ENCODE data around the gene TOP3A. TPM values are rescaled to one million over a fixed set of nuclear protein-coding genes. Genes with fewer than 3 reads are reported as not detected.
A peak's percentile ranks its signal among the peaks of the same experiment; 100 is the strongest.

TOP3A gene
- 14.1 TPM for polyA plus RNA-seq (2012; ENCODE audit: insufficient read depth, insufficient read length, low read depth)

- no peaks in the 10 kb centered on the region for H3K4me1 ChIP-seq
Observed at GRCh38 chr17:18314731-18315561, at the start of gene TOP3A, which contains the start of gene SMCR8. TOP3A (minus strand) TSS chr17:18314994; CDS start chr17:18314778, 216 bp downstream. SMCR8 (plus strand) TSS chr17:18315293; CDS start chr17:18315790, 497 bp downstream.

GRCh38 chr17:18364166-18364565 lies 49.4 kb upstream of the TOP3A start:
- TF ChIP-seq CTCF (IDR thresholded peaks at IDR 0.05; ENCODE audit: low read depth, low read length) = no peak
- Histone ChIP-seq H3K27me3 (no peaks in the 10 kb centered on the region), H3K9me3 (no peaks in the 10 kb centered on the region), H3K36me3 (no peaks in the 10 kb centered on the region), H3K4me3 (ENCODE audit: low read depth, low read length) (no peak overlapping the region), H3K4me1 (no peaks in the 10 kb centered on the region)
- no peak for DNase-seq

More at GRCh38 chr17:18314731-18315561, at the start of gene TOP3A, which contains the start of gene SMCR8:
- H3K9me3 ChIP-seq = no peaks in the 10 kb centered on the region
- peaks cover 18% of the 10 kb centered on the region for H3K36me3 ChIP-seq
- H3K4me3 ChIP-seq (ENCODE audit: low read depth, low read length) = peak within 1 kb of the TSS; percentile 93
- peak; percentile 91 for DNase-seq
- H3K27me3 ChIP-seq = no peaks in the 10 kb centered on the region
- no peak for TF ChIP-seq CTCF (IDR thresholded peaks at IDR 0.05; ENCODE audit: low read depth, low read length)

DNA sequence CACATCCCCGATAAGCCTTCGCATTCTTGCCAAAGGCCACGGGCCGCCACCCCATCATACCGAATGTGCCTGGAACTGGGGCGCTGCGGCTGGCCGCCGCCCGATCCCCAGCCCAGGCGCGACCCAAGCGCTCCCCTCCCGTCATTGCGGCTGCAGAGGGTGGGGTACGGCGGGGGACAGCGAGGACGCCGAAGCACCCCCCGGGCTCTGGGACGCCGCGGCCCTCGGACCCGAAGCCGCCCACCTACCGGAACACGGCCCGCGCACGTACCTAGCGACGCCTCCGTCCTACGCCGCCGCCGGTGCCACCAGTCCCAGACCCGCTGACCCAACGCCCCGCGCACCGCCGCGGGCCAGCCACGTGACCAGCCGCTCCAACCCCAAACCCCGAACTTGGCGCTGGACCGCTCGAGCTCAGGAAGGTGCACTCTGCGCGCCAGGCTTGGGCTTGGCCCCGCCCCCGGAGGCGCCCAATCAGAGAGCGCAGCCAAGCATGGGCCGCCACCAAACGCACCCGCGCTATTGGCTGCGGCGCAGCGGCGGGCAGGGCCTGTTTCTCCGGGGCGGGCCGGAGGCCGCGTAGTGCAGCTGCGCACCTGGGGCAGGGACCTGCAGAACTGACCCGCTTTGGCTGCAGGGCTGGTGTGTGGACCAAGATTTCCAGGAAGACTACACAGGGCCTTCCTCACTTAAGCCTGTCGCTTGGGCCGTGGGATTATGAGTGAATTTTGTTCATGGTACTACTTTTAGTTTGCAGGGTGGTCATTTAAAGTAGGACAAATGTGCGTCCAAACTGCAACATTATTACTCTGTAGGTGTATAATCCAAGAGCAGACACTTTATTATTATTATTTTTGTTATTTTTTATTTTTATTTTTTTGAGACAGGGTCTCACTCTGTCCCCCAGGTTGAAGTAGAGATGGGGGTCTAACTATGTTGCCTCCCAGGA lies 48.6 kb upstream of the TOP3A start, which contains the start of gene SHMT1:
SHMT1 (minus strand) TSS at position 450 of the 949 bp plus-strand sequence. CDS start 7,569 bp downstream, outside the sequence.
- H3K36me3 ChIP-seq = no peaks in the 10 kb centered on the region
- H3K4me1 ChIP-seq = no peaks in the 10 kb centered on the region
- DNase-seq = peak; percentile 88
- H3K27me3 ChIP-seq = no peaks in the 10 kb centered on the region
- no peaks in the 10 kb centered on the region for H3K9me3 ChIP-seq
- TF ChIP-seq CTCF (IDR thresholded peaks at IDR 0.05; ENCODE audit: low read depth, low read length) = no peak
- H3K4me3 ChIP-seq (ENCODE audit: low read depth, low read length) = peak within 1 kb of the TSS; percentile 72

DNA sequence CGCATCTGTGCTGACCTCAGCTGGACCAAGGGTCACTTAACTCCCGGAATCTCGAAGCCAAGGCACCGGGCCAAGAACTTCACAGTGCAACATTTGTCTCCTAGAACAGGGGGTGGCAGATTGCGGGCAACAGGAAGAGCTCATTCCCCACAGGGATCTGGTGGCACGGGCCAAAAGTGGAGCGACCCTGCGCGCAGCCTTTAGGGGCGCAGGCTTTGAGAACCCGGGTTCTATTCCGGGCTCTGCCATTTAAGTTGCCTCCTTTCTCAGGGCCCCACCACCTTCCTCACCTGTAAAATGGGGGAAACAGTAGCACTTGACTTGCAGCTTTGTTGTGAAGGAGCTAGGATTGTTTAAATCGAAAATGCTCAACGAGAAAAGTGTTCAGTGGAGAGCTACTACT lies 47.9 kb upstream of the TOP3A start:
- H3K27me3 ChIP-seq = no peaks in the 10 kb centered on the region
- TF ChIP-seq CTCF (IDR thresholded peaks at IDR 0.05; ENCODE audit: low read depth, low read length) = no peak
- no peaks in the 10 kb centered on the region for H3K9me3 ChIP-seq
- H3K4me1 ChIP-seq = no peaks in the 10 kb centered on the region
- H3K36me3 ChIP-seq = no peaks in the 10 kb centered on the region
- DNase-seq = no peak
- peak overlapping the region; percentile 72 for H3K4me3 ChIP-seq (ENCODE audit: low read depth, low read length)

- Histone ChIP-seq H3K36me3 (no peaks in the 10 kb centered on the region), H3K27me3 (no peaks in the 10 kb centered on the region), H3K9me3 (no peaks in the 10 kb centered on the region), H3K4me3 (ENCODE audit: low read depth, low read length) (peak overlapping the region; percentile 72), H3K4me1 (no peaks in the 10 kb centered on the region)
- no peak for DNase-seq
- TF ChIP-seq CTCF (IDR thresholded peaks at IDR 0.05; ENCODE audit: low read depth, low read length) = no peak
Observed at GRCh38 chr17:18361837-18362697, 47.3 kb upstream of the TOP3A start.

Data from BE2C (cell line).